ENCODE results near the gene ARHGAP42.

DNA sequence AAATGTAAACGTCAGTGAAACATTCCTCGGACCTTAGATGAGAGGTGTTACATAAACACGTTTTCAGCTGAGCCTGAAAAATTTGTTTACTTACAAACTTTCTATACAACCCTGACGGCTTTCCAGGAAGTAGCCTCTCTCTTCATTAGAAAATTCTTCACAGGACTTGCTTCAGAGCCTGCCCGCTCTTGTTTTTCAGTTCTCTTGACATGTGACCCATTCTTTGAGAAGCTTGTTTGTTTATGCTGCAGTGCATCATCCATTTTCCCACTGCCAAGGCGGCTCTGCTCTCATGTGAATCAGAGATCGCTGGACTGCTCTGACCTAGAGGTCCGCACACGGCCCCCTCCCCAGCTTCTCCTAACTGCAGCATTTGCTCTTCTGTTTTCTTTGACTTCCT, 47.9 kb upstream of the ARHGAP42 start:
- TF ChIP-seq, protein P1, sequence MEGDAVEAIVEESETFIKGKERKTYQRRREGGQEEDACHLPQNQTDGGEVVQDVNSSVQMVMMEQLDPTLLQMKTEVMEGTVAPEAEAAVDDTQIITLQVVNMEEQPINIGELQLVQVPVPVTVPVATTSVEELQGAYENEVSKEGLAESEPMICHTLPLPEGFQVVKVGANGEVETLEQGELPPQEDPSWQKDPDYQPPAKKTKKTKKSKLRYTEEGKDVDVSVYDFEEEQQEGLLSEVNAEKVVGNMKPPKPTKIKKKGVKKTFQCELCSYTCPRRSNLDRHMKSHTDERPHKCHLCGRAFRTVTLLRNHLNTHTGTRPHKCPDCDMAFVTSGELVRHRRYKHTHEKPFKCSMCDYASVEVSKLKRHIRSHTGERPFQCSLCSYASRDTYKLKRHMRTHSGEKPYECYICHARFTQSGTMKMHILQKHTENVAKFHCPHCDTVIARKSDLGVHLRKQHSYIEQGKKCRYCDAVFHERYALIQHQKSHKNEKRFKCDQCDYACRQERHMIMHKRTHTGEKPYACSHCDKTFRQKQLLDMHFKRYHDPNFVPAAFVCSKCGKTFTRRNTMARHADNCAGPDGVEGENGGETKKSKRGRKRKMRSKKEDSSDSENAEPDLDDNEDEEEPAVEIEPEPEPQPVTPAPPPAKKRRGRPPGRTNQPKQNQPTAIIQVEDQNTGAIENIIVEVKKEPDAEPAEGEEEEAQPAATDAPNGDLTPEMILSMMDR (IDR thresholded peaks at IDR 0.05), result no peak
- TF ChIP-seq POLR2A (IDR thresholded peaks at IDR 0.05), result no peak
